Hepatocyte (in vitro differentiated cells): ENCODE data around the gene PIM3.

ENCODE experiments used
- CTCF ChIP-seq: fragments of 200-600 bp; sonication (generic); IDR thresholded peaks from 2 replicates; pipeline ENCODE4 v1.5.1; 2016; ENCODE audit warnings: antibody characterized with exemption, mild to moderate bottlenecking; ENCODE audit not compliant: poor library complexity
- EZH2 ChIP-seq: fragments of 200-600 bp; sonication (generic); IDR thresholded peaks from 2 replicates; pipeline ENCODE4 v1.6.1; 2016; ENCODE audit warnings: antibody characterized with exemption, mild to moderate bottlenecking, borderline replicate concordance

GRCh38 chr22:49915610-49916009, 45.0 kb upstream of the PIM3 start:
- no peak for TF ChIP-seq CTCF
- TF ChIP-seq EZH2, result no peak
